Stimulated activated CD8-positive, alpha-beta memory T cell treated with anti-CD3 and anti-CD28 coated beads, Interleukin-4, amount 100 ng/mL, for 24 hours (primary cell): ENCODE measurements around the gene RNF212.

Experiments
- DNase-seq: peaks from one replicate; pipeline ENCODE4 v3.0.0-alpha.2; 2020; ENCODE audit warnings: low read depth

Gene RNF212

GRCh38 chr4:1036095-1036494 is 77.3 kb downstream of the RNF212 start:
- no peak for DNase-seq

DNA sequence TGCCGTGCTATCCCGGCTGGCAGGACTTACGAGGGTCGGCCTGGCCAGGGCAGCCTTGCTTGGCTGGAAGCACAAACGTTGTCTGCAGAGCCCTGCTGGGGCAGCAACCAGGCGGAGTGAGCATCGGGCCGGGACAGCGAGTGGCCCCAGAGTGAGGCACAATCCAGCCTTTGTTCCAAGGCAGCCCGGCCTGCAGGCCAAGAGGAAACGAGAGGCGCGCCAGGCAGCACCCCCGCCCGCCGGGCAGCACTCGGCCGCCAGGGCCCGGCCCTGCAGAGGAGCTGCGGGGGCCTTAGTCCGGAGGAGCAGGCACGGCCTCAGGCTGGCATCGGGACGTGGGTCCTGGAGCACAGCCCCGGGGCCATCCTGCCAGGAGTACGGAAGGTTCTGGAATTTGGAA is 77.9 kb downstream of the RNF212 start:
- no peak for DNase-seq

DNA sequence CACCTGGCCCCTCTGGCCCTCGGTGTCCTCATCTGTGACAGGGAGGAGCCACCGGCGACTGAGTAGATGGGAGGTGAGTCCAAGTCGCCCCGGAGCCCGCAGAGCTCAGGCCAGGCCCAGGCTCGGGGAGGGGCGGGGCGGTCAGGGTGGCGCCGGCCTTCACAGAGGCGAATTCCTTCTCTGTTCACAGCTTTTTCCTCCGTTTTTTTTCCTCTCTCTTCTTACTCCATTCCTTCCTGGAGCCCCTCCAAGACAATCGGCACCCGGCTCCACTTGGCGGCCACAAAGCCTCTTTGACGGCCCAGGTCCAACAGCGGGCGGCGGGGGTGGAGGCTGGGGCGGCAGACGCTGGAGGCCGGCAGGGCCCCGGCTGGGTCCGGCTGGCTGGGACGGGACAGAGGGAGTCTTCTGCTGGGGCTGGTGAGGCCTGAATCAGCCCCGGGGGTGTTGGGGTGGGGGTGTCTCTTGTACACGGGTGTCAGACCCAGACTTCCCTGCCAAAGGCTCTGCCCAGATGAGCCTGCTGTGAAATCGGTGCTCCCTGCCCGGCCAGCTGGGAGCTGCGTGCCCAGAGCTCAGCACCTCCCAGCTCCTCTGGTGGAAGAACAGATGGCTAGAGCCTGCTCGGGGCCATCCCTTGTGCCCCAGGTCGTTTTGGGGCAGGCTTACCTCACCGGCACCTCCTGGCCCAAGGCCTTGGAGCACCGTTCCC is 79.4 kb downstream of the RNF212 start:
- no peak for DNase-seq

DNA sequence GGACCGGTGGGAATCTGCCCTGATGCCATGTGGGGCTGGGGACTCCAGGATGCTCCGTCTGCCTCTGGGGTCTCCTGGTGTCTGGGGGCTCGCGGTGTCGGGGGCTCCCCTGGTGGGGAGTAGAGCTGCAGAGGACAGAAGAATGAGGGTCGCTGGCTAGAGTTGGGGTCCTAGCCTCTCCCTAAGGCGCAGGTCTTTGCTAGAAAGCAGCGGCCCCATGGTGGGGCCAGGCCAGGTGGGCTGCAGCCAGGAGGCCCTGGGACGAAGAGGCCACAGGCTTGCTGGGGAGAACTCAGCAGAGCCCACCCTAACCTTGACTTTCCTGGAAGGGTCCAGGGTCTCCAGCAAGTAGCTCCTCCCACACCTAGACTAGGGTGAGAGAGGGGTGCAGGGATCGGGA is 80.5 kb downstream of the RNF212 start:
- no peak for DNase-seq

DNA sequence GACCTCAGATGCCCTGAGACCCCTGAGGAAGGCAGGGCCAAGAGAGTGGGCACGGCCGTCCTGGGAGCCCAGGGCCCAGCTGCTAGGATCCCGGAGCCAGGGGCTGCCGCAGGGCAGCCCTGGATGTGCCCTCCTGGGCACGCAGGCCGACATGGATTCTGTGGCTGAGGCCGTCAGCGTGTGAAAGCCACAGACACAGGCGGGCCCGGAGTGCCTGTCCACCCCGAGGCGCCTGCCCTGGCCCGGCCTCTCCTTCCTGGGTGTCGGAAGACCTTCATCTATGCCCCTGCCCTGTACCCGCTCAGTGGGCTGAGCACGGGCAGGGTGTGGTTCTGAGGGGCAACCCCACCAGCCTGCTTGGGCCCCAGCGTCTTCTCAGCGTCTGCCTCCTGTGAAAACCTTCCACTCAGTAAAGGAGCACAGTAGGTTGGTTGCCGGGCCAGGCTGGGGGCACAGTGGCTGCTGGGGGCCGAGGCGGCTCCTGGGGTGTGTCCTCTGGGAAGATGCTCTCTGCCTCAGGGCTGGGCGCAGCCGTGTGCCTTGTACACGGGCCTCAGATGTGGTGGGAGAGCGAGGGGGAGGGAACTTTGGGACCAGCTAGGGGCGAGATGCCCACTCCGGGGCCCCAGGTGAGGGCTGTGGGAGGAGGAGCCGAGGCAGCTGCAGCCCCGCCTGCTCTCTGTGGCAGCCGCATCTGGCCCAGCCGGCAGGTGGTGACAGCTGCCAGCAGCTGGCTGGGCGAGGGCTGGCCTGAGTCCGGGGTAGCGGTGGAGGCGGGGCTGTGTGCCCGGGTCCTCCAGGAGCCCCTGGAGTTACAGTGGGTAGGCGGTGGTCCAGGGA is 81.2 kb downstream of the RNF212 start:
- DNase-seq = no peak

DNA sequence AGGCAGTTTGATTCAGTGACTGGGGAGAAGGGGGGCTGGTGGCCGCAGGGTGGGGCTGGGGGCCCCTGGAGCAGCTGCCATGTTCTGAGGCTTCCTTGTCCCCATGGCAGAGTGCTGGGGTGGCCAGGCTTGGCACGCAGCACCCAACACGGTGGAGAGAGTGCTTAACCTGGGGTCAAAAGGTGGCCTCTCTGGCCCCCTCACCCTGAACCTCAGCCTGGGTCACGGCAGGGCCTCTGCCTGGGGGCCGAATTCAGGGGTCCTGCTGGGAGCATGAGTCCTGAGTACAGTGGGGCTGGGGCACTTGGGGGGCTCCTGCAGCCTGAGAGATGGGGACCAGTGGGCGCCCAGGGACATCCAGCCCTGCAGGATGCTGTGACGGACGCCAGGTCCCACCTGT is 82.0 kb downstream of the RNF212 start:
- no peak for DNase-seq

DNA sequence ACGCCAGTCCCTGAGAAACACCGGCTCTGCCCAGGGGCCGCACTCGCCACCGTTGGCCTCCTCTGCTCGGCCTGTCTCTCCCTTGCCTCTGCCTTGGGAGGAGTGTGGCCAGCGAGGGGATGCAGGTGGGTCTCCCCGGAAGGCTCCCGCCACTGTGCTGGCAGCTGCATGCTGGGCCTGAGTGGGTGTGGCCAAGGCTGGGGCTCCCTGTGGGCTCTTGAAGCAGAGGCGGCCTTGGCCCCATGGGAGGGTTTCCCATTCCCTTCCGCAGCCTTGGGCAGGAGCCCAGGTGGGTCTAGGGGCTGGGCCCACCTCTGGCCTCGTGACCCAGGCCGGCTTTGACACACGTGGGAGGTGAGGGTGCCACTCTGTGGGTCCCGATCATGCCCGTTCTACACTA is 82.8 kb downstream of the RNF212 start:
- no peak for DNase-seq

DNA sequence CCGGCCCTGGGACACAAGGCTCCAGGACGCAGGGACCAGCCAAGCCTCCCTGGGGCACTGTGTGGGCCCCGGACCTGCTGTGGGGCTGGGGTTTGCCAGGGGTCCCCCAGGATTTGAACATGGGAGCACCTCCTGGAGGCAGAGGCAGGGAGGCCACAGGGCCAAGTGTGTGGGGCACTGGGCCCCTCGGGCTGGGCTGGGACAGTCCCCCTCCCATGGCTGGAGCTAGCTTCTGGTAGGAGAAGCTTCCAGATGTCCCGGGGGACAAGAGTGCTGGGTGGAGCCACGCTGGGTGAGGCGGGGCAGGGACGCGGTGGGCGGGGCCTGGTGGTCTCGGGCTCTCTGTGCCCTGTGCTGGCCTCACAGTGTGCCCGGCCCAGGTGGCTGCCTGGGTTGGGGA is 83.3 kb downstream of the RNF212 start:
- no peak for DNase-seq

DNA sequence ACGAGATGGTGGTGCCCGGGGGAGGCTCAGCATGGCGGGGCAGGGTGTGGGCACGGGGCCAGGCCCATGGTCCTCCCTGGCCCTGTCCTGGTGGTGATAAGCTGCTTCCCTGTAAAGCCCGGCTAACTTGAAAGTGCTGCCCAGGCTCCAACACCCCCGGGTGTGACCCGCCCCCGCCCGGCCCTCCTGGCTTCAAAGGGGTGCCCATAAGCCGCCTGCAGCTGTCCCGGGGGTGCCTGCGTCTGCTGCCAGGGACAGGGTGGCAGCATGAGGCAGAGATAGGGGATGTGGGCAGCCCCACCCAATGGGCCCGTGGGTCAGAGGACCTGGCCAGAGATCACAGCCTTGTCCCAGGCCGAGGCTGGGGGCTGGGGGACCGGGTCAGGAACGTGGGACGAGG is 83.8 kb downstream of the RNF212 start:
- no peak for DNase-seq

DNA sequence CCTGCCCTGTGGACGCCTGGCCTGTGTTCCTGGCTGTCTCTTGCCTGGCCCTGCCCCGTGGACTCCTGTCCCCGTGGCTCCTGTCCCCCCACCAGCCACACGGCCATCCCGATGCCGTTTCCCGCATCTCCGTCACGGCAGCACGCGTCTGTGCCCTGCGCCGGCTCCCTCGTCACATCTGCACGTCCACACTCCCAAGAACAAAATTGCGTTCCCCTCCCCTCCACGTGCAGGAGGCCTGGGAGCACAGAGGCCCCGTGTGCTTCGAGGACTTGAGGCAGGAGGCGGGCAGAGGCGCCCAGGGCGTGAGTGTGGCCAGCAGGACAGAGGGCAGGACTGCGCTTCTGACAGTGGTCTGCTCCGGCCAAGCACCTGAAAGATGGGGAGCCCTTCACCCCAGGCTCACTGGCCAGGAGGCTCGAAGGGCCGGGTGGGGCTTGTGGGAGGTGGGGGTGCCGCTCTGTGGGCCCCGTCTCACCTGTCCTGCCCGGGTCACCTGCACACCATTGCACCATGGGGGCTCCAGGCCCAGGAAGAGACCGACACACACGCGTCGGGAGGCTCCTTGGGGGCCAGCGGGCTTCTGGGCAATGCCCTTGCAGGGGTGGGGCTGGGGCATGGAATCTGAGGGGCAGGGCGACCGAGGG is 84.7 kb downstream of the RNF212 start:
- DNase-seq = no peak

DNA sequence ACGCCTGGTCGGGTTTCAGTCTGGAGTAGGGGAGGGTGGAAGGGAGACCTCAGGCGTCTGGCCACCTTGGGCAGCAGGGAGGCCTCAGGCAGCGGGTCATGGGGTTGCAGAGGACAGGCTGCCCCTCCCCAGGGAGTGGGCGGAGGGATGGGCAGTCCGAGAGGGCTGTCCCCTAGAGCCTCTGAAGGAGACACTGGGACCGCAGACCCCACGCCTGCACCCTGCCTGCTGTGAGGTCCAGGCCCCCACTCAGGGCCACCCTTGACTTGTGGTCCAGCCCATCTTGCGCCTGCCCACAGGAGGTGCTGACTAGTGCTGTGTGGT is 85.5 kb downstream of the RNF212 start:
- no peak for DNase-seq

GRCh38 chr4:1027219-1027914 is 86.0 kb downstream of the RNF212 start:
- DNase-seq = no peak

DNA sequence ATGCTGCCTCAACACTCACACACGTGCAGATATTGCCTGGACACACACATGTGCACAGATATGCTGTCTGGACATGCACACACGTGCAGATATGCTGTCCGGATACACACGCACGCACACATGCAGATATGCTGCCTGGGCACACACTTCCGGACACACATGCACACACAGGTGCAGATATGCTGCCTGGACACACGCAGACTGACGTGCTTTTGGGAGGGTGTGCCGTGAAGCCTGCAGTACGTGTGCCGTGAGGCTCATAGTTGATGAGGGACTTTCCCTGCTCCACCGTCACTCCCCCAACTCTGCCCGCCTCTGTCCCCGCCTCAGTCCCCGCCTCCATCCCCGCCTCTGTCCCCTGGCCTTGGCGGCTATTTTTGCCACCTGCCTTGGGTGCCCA is 87.2 kb downstream of the RNF212 start:
- DNase-seq = peak; percentile 26

- DNase-seq = no peak
These were observed 88.3 kb downstream of the RNF212 start for GRCh38 chr4:1024882-1025545.

- no peak for DNase-seq
These were observed 89.2 kb downstream of the RNF212 start for GRCh38 chr4:1023895-1024740.

- DNase-seq = no peak
These were observed 90.2 kb downstream of the RNF212 start for GRCh38 chr4:1023075-1023640.

- DNase-seq = no peak
These were observed 90.7 kb downstream of the RNF212 start for GRCh38 chr4:1022739-1023066.

DNA sequence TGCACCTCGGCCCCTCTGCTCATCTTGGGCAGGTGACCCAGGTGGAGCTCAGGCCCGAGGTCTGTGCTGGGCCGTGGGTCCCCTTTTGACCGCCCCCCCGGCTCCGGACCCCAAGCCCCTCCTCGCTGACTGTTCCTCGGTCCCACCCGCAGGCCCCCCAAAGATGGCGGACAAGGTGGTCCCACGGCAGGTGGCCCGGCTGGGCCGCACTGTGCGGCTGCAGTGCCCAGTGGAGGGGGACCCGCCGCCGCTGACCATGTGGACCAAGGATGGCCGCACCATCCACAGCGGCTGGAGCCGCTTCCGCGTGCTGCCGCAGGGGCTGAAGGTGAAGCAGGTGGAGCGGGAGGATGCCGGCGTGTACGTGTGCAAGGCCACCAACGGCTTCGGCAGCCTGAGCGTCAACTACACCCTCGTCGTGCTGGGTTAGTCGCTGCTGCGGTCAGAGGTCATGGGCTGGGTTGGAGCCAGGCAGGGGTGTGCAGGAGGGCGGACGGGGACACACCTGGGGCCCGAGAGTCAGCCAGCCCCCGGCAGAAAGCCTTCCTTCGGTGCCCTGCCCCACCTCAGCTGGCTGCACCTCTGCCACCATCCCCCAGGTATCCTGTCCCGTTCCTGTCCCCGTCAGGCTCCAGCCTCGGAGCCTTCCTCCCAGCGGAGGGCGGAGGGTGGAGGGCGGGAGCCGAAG is 91.2 kb downstream of the RNF212 start:
- no peak for DNase-seq
